ENCODE measurements around the gene KDM5A. TPM values are rescaled to one million over a fixed set of nuclear protein-coding genes. Genes with fewer than 3 reads are reported as not detected.

Gene KDM5A
- 55.8 TPM for total RNA-seq

GRCh38 chr12:389142-390096 lies at the start of gene KDM5A:
KDM5A (minus strand) TSS chr12:389320; CDS start chr12:389091, 229 bp downstream.

DNA sequence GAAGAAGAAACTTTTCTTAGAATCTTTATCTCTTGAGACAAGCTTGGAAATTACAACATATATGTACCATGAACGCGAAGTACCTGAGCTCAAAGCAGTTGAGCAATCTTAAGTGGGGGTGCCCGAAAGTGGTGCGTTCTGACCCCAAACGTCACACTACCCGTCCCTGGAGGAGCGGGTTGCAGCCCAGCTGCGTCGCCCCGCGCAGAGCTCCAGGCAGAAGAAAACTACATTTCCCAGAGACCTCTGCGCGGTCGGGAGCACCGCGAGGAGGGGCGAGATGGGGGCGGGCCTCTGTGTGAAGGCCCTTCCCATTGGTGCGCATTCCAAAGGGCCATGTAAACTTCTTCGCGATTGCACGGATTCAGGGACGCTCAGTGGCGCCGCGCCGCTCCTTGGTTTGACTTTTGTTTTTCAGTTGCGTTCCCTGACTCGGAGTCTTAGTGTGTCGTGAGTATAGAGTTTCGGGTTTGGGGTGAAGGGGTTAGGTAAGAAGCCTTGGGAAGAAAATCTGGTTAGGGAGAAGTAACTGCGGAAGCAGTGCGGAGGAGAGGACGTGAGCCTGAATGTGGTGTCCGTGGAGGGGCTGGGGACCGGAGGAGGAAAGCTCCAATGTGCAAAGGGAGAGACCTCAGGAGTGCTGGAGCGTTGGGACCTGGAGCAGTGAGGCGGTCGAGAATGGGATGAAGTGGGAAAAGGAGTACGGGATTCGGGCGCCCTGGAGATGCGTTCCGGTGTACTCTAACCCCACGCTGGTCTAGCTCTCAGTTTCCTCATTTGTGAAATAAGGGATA lies 12.3 kb upstream of the KDM5A start, which contains the start of gene CCDC77:
Gene CCDC77 (plus strand): TSS at position 410 of the 794 bp plus-strand sequence. CDS start 7,740 bp downstream, outside the sequence.

DNA sequence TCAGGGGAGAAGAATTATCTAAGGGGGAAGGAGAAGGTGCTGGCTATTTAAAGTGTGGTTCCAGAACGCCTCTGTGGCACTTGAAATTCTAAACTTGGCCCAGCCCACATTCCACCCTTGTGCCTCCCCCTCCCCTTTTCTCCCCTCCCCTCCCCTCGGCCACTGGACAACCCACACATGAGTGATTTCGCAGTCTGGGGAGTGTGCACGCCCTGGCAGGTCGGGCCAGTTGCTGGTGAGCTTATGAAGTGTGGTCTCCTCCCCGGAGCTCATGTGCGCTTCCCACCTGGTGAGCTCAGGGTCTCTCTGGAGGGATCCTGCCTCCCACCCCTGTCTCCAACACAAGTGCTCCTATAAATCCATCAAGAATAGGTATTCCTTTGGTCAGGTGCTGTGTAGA lies 126.3 kb downstream of the KDM5A start, which contains the start of gene SLC6A13:
Gene SLC6A13 (minus strand): TSS at position 20 of the 400 bp plus-strand sequence. CDS start 2,784 bp downstream, outside the sequence.

Other genes with a start within 250 kb of the KDM5A start
- 15.2 TPM for gene SLC6A12, start 175.2 kb downstream of the KDM5A start, total RNA-seq
- 25.9 TPM for gene SLC6A13, start 126.5 kb downstream of the KDM5A start, total RNA-seq
- 12.9 TPM for gene CCDC77, start 12.3 kb upstream of the KDM5A start, total RNA-seq
- 15.5 TPM for gene B4GALNT3, start 70.6 kb upstream of the KDM5A start, total RNA-seq